Fibroblast of skin of right quadriceps (primary cell): Measurements from ENCODE around the gene CXXC4.

Experiments used
- DNase-seq: peaks from one replicate; pipeline ENCODE4 v3.0.0-alpha.2; 2013

CXXC4 gene

GRCh38 chr4:104486716-104487504, 7.8 kb downstream of the CXXC4 start:
- DNase-seq, result no peak

GRCh38 chr4:104475652-104476051, 19.0 kb downstream of the CXXC4 start:
- no peak for DNase-seq

- DNase-seq, result no peak
Measured at GRCh38 chr4:104472766-104473165, 21.9 kb downstream of the CXXC4 start.

- no peak for DNase-seq
Measured at GRCh38 chr4:104470770-104471169, 23.9 kb downstream of the CXXC4 start.

- DNase-seq, result no peak
Measured at GRCh38 chr4:104469794-104470193, 24.9 kb downstream of the CXXC4 start.

DNA sequence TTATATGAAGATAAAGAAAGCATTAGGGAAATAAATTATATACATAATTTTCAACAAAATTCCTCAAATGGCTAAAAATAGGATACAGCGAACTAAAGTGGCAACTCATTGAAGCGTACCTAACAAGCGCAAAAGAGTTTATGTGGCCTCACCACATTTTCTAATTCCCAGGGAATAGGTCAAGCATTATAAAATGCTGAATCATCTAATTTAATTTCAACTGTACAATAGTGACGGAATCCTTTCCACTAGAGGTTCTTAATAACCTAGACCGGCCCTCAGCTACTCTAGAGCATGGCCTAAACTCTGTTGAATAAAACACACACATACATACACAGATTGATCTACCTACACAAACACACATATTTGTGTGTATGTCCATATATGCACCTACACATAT, 29.1 kb downstream of the CXXC4 start:
- no peak for DNase-seq

DNA sequence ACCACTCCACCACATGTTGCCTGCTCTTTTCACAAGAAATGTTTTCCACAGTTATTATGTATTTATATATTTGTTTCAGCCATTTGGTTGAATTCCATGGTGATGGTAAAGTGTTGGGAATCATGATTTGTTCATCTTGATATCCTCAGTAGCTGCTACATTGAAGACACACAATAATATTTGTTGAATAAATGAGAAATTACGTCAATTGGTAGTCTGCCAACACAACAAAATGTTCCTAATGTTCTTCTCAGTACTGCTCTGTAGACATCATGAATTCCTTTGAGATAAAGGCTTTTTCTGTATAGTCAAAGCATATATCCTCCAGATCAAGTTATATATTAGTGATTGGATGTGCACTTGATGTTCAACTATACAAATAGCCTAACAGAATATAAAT, 29.5 kb downstream of the CXXC4 start:
- no peak for DNase-seq

- DNase-seq, result no peak
Measured at GRCh38 chr4:104462641-104463040, 32.1 kb downstream of the CXXC4 start.

DNA sequence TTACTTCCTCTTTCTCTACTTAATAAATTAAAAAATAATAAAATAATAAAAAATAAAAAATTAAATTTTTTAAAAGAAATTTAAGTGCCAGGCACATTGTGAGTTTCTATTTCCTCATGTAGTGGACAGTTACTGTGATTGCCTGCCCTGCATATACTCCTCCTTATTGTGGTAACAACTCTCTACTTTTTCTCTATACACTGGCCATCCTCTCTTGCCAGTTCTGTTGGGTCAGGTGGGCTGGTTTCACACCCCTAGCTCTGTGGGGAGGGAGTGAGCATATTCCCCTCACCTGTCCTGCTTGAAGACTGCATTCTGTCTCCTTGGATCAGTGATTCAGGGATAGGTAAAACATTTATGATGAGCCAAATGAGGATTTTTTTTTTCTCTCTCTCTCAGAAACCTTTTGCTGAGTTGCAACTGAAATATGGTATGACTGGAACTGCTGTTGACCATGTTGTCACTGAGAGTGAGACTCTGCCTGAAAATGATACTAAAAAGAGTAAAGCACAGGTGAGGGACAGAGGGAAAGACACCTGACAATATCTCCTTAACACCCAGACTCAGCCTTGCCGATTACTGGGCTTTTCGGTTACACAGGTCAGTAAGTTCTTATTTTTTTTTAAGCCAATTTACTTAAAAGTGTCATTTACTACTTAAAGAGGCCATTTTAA, 37.2 kb downstream of the CXXC4 start:
- no peak for DNase-seq

GRCh38 chr4:104451573-104451972, 43.1 kb downstream of the CXXC4 start:
- no peak for DNase-seq

DNA sequence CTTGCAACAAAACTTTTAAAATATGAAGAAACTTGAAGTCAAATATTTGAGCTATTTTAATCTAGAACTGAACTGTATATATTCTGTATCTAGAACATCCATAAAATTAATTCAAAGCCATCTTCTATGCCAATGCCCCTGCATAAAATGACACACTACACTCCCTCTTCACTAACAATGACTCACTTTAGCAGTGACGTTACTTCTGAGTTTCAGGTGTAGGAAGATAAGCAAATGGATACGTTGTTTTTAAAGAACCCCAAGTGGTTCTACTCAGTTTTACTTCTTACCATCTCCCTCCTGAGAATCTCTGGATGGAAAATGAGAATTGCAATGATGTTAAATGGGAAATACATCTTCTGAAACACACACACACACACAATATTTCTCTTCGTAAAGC, 45.2 kb downstream of the CXXC4 start:
- DNase-seq, result no peak

DNA sequence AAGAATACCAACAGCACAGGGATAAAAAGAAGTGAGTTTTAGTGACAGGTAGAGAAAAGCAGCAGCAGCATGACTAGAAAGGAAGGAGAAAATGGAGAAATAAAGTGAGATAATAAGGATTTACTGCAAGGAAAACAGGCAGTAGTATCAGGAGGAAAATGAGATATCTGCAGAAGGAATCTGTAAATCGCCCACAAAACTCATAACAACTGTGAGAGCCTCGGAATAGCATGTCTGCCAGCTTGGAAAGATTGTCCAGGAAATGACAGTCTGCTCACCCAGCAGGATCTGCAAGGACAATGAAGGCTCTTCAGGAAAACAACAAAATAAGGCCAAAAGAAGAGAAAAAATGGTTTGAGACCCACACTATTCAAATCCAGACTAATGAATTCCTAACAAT, 47.4 kb downstream of the CXXC4 start:
- no peak for DNase-seq

DNA sequence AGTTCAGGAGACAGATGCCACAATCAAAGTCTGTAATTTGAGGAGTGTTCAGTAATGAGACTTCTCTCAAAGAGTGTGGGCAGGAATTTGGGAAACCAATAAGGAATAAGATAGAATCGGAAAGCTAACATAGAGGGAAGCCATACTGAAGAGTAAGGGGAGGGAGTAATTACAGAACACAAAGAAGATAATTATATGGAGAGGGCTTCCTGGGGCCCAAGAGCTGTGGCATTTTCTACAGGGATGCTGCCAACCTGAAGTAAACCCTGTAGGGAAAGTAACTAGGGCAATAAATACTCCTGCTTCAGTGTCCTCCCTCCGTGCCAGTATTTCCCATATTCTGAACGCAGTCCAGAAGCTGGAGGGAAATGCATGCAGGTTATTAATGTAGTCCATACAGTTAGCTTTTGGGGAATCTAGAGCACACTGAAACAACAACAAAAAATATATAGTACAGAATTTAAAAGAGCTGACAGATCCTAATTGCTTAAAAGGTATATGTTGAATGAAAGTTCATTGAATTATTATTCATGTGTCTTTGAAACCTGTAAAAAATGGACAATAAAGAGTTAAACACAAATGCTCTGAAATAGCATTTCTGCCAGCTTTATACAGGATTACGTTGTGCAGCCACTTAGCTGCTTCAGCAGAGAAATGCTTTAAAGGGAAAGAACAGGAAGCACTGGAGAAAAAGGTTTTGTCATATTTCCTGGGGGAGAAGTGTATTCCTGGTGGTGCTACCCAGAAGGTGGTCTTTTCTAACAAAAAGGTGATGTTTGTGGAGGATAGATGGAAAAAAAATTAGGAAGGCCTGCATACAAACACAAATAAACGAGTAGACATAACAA, 48.0 kb downstream of the CXXC4 start:
- no peak for DNase-seq

GRCh38 chr4:104444685-104445084, 50.0 kb downstream of the CXXC4 start:
- no peak for DNase-seq

DNA sequence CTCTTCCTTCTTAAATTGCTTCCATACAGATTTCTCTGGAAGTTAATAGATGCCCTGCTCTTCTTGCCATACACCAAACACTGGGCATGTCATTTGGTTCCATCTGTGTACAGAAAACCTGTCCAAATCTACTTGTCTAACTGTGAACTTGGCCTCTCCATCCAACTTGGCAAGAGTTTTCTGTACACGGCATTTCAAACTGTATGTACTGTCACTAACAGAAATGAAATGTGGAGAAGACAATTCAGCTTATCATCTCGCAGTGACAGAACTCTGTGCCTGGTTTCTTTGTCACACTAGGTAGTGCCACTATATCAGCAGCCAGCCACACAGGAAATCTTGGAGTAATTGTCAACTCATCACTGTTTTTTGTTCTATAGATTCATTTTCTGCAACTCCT, 58.2 kb downstream of the CXXC4 start:
- DNase-seq, result no peak

DNA sequence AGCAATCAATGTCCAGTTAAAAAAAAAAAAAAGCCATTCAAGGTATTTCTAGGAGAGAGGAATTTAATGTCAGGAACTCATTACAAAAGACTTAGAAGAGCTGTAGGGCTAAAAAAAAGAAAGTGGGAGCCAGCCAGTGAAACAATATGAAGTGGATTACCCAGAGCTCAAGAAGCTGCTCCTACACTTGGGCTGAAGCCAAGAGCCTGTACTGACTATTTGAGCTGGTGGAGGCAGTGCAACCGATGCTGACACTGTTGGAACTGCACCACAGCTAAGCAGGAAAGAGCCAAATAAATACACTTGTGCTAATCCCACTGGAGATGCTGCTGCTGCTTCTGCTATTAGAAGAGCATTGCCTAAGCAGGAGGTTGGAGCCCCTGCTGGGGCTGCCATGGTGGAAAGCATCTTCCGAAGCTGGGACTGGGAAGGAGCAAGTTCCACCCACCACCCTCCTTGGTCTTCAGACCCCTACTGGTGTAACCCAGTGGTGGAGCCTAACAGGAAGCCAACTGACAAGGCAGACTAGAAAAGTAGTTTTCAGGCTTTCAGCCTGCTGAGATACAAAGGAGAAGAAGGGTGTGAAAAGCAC, 65.4 kb downstream of the CXXC4 start:
- DNase-seq, result no peak

- no peak for DNase-seq
Measured at GRCh38 chr4:104425948-104426347, 68.7 kb downstream of the CXXC4 start.

DNA sequence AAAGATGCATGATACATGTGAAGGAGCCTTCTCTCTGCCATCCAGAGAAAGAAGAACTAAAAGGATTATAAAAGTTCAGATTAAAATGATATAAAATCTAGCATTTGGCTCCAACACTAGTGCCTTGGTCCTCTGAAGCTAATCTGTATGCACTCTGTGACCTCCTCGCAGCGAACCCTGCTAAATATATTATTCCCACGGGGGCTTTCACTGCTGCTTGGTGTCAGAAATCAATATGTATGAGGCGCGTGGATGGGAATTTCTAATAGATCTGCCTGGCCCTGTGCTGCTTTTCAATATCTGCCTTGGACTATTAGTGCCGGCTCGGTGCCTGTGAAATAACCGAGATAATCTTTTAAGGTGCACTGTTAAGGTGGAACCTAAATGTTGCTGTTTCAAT, 69.7 kb downstream of the CXXC4 start:
- no peak for DNase-seq

- DNase-seq, result no peak
Measured at GRCh38 chr4:104424475-104424941, 70.2 kb downstream of the CXXC4 start.

DNA sequence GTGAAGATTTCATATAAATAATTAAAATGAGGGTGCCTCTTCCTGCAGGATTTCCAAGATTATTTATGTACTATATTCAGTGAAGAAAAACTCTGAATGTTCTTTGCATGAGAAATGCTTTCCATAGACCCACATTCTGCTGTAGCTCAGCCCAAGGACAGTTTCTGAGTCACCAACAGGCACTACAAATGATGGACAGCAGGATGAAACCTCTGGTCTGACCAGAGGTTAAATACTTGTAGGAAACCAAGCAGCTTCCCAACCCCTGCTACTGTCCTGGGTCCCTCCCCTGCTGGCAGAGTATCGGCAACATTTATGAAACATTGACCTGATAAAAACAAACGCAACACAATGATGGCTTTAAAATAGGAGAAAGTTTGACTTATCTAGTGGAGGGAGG, 73.1 kb downstream of the CXXC4 start:
- DNase-seq, result no peak

DNA sequence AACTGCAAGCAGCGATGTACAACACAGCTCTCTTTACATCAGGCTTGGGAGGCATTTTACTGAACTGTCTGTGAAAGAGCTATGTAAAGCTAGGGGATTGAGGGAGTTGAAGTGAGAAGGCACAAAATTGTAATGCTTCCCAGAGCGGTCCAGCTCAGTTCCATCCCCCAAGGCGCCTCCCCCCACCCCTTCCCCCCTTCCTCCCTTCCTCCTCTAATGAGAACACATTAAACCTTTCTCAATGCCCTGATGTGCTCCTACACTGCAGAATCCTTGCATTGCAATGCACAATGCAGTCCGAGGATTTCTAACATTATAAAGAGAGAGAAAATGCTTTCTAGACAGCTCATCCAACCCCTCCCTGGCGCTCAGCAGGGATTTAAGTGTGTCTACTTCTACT, 73.9 kb downstream of the CXXC4 start:
- DNase-seq, result no peak
